Stimulated activated CD8-positive, alpha-beta memory T cell treated with anti-CD3 and anti-CD28 coated beads, Interleukin-7, amount 100 ng/mL, for 4 hours (primary cell): ENCODE measurements around the gene CFAP99.

Experiments used
- DNase-seq, 2 donors: peaks; one replicate each; pipeline ENCODE4 v3.0.0-alpha.2; 2020; ENCODE audit warnings: low read depth in 2 of 2

The CFAP99 gene

DNA sequence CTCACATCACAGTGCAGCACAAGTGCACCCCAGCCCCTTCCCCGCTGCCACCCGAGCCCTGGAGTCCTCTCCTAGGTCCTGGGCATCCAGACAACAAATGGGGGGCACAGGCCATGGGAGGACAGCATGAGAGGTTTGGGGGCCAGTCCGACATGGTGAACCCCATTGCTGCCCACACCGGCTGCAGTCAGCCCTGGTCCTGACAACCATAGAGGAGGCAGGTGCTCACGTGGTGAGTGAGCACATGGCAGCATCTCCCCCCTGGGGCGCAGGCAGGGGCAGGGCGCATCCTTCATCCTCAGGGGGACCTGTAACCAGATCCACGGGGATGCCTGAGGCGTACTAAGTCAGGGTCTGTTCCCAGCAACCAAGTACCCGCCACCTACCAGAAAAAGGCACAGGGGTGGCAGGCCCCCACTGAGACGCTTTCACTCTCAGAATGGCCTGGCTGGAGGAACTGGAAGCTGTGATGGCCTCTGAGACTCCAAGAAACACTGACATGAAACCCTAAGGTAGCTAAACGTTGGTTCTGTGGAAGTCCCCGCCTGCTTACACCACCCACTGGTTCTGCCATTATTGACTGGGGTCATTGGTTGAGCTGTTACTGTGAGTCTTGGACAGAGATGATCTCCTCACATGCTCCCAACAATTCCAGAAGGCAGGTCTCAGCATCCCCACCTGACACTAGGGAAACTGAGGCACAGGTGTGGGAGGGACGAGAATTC lies 6.8 kb upstream of the CFAP99 start:
- no peak for DNase-seq

DNA sequence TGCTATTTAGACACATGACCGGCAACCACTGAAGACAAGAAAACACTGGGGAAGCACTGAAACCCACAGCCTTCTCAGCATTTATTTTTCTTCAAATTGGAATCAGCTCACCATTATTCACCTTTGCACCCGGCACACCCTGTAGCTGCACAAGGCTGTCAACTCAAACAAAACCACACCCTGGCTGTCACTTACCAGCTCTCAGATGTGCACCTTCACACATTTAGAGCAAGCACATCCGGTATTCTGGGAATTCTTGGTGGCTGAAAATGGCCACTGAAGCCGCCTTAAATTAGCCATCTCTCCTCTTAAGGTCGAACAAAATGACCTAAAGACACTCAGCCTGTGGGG lies 6.2 kb upstream of the CFAP99 start:
- peak; percentile 55 to 57 for DNase-seq

DNA sequence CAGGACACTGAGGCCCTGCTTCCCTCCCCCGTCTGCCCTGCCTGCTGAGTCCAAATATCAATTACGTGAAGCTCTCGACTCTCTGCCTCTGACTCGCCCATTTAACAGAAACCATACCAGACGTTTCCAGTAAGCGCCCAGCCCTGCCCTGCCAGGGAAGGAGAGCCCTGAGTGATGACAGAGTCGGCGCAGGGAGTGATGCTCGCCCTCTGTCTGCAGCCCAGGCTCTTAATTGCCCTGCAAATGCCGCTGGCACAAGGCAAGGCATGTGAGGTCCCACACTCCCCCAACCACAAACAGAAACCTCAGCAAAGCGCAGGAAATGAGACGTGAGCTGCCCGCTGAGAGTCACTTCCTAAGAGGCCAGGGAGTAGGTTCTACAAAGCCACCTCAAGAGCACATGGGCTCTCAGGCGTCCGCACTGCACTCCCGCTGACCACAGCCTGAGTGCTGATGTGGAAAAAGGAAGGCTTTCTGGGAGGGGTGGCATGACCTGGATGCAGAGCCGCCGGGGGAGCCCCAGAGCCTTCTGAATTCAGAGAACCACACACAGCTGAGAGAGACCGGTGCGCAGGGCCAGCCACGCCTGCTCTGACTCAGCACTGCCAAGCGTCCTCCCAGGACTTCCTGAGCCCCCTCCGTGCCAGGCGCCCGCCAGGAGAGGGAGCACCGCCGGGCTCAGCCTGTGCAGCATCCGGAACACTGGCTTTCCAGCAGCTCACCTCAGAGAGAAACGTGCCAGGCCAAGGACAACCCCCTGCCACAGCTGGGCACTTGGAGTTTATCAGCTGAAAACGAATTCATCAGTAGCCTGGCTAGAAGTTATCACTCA lies 5.7 kb upstream of the CFAP99 start:
- peak; percentile 82 for DNase-seq

DNA sequence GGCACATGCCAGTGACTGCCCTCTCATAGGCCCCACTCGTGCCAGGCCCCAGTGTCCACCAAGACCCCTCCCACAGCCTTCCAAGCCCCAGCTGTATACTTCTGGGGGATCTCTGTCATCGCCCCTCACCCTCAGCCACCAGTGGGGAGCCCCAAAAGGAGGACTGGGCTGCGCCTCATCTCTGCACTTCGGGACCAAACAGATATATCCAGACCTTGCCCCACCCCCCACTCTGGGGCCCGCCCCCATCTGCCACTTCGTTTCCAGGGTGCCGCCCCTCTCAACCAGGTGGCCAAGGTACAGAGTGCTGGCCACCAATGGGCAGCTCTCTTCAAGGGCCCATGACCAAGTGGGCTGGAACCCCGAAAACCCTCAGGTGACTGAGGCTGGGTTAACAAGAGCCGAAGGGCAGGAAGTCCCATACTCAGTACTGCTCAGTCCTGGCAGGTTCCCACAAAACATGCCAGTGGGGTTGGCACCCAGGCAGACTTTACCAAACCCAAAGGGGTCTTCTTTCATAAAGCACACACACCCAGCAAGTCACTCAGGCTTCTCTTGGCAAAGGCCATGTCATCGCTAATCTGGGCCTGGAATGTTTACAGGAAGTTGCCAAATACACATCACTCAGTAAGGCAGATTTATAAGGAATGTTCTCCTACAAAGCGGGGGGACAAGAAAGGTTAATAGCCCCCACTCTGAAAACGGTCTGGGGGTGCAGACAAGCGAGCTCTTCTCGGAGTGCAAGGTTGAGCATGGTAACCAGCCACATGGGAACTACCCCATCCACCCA lies 4.7 kb upstream of the CFAP99 start:
- no peak for DNase-seq

DNA sequence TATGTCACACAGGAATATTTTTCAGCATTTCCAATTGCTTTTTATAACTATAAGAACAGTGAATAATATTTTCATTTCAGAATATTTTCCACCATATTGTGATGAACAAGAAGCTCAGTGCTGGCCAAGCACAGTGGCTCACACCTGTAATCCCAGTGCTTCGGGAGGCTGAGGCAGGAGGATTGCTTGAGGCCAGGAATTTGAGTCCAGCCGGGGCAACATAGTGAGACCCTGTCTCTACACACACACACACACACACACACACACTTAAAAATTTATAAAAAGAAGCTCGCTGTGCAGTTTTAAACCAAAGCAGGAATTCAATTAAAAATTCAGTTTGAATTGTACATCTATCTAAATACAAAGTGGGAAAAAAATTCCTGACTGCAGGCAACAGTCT lies 3.5 kb upstream of the CFAP99 start:
- DNase-seq, result no peak

DNA sequence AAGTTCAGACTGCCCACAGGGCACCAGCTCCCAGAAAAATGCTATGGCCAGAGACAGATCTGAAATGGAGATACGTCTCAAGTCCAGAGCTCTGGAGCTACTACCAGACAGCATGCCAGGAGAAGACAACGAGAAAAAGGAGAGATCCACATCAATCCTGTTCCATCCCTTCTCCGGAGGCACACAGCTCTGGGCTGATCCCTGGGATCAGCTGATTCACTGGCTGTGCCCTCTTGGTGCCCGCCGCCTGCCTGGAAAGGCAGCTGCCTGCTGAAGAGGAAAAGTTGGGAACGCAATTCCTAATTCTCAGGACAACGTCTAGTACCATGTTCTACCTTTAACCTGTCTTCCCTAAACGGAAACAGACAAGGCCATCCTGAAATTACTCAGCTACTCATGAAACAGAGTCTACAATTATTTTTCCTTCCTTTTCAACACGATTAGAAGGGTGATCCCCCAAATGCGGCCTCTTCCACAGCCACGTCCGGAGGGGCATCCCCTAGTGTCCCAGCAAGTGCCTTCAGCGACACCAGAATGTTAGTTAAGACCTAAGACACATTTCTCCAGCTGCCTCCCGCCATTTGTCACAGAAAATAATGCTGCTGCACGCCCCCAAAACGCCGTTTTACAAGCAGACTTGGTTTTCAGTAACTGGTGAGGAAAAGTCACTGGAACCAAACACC lies 2.7 kb upstream of the CFAP99 start:
- DNase-seq, result no peak

DNA sequence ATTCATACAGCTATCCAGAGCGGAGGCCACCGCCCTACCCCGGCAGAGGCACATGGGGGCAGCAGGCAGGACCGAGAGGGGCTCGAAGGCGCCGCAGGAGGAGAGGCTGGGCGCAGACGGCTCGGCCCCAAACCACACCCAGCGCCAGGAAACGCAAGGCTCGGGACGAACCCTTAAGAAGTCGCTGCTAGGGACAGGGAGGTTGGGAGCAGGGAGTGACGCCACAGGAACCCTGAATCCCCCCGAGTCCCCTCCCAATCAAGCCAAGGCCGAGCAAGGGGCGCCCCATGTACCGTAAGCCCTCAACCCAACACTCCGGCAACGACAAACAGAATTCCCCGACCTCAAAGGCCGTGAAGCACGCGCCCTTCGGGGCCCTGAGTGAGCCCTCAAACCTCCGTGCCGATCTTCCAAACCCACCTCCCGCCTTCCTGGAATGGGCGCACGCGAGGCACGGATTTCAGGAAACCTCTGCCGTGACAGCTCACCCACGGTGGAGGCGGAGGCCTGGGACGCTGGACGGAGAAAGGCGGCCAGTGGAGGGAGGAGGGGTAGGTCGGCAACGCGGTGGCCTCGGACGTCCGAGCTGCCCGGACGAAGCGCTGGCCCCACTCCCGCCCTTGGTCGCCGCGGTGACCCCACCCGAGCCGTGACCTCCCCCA lies 2.1 kb upstream of the CFAP99 start:
- no peak for DNase-seq

DNA sequence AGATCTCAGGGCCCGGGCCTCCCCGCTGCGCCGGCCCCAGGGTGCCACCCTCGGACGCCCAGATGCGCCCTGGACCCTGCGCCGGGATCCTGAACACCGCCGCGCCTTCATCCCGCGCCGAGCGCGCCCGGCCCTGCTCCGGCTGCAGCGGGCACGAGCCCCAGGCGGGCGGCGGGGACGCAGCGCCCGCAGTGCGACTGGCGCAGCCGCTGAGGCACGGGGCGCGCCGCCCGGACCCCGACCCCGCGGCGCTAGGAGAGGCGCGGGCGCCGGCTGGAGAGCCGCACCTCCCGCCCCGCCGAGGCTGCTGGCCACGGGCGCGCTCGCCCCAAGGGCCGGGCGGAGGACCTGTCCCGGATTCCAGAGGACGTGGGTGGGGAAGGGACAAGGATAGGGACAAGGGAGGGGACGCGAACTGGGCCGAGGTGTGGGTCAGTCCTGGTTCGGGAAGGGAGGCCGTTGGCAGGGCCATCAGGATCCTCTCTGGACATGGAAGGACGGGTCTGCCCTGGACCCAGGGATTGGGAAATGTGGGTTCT lies 1.5 kb upstream of the CFAP99 start:
- no peak for DNase-seq

DNA sequence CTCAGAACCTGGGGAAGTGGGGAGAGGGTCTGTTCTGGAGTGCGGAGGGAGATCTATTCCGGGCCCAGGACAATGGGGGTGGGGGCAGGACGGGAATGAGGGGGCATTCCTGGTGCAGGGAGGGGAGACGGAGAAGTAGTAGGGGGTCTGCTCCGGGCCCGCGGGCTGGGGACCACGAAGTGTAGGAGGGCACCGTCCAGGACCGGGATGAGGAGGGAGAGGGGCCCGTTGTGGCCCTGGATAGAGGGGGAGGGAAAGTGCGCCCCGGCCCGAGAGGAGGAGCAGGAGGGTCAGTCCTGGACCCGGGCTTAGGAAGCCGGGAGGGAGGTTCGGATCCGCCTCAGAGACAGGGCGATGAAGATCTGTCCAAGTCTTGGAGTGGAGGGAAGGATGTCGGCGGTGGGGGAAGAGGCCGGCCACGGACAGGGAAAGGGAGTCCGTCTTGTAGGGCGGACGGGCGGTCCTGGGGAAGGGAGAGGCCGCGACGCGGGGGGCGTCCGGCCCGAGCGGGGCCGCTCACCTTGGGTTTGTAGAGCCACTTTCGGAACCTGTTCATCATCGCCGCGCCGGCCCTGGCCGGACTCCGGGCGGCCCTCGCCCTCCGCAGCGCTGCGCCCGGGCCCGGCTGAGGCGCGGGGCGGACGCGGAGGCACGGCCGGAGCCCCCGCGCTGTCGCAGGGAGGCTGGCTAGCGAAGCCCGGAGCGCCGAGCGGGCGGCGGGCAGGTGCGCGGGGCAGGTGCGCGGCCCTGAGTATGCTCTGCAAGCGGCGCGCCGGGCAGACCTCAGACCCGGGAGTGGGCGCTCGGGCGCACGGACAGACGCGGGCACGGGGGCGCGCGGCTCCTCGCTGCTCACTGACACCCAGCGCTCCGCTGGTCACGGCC lies 748 bp upstream of the CFAP99 start, which contains the start of gene ZFYVE28:
ZFYVE28 (minus strand) TSS at position 881 of the 885 bp plus-strand sequence; CDS start at position 559, 322 bp downstream.
- no peak for DNase-seq

DNA sequence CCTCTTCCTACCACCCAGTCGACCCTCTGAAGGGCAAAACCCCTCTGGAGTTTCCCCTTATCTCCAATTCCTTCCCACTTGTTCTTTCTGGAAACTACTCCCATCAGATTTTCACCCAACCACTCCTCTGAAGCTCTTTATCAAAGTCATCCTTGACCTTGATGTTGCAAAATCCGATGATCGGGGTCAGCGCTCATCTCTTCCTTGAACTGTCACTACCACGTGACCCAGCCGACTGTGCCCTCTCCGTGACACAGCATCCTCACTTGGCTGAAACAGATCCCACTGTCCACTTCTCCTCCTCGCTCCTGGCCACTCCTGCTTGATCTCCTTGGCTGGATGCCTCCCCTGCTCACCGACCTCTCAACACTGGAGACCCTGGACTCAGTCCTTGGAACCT lies 1.1 kb downstream of the CFAP99 start:
- no peak for DNase-seq

DNA sequence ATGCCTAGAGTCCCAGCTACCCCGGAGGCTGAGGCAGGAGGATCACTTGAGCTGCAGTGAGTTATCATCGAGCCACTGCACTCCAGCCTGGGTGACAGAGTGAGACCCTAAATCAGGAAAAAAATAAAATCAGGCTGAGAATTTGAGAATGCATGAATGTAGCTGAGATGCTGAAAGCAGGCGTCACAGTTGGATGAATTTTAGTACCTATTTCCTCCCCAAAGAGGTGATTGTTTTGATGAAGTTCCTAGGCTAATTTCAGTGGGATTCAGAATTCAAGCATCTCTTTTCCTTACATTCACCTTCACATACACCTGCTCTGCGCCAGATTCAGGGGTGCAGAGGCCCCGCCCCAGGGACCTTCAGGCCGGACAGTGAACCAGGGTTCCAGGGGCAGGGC lies 3.2 kb downstream of the CFAP99 start:
- no peak for DNase-seq

DNA sequence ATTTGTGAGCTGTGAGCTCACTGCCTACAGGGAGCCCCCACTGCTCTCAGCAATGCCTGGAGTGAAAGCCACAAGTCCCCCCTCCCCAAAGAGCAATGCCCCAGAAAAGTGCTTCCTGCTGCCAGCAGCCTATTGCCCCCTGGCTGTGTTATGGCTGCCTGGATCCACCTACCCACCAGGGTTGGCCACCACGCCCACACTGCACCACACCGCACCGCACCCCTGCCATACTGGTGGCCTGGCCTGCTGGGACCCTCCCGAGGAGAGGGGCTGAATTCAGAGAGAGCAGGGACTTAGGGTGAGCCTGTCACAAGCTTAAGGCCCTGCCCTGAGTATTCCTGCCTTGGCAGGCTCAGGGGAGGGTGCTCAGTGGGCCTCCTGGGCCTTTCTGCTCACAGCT lies 4.3 kb downstream of the CFAP99 start:
- DNase-seq, result no peak

DNA sequence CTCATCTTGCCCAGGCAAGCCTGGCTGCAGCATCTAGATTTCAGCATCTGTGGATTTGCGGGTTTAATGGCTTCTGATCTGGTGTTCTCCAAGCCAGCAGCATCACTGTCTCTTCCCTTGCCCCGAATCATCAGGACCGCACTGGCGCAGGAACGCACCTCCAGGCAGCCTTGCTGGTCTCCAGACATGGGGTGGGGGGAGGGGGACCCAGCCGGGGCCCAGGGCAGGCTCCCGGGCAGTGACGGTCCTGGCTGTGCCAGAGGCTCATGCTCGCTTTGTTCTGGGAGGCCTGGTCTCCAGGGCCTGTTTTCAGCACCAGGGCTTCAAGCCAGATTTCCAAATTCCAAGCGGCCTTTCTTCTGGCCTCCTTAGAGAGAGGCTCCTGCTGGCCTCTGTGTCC lies 4.9 kb downstream of the CFAP99 start:
- no peak for DNase-seq

DNA sequence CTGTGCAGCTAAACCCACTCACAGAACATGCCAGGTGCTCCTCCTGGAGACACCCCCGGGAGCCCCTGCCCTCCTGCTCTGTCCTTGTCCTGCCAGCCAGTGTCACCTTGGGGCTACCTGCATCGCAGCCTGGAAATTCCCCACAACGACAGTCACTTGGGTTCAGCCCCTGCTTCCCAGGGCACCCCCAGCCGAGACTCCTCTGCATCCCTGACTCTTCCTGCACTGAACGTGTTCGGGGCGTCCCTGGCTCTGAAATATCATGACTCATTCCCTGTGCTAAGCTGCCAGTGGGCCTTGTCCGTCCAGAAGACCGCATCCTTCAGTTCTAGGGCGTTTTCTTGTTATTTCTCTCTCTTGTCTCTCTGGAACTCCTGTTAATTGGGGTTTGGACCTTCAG lies 5.8 kb downstream of the CFAP99 start:
- no peak for DNase-seq

DNA sequence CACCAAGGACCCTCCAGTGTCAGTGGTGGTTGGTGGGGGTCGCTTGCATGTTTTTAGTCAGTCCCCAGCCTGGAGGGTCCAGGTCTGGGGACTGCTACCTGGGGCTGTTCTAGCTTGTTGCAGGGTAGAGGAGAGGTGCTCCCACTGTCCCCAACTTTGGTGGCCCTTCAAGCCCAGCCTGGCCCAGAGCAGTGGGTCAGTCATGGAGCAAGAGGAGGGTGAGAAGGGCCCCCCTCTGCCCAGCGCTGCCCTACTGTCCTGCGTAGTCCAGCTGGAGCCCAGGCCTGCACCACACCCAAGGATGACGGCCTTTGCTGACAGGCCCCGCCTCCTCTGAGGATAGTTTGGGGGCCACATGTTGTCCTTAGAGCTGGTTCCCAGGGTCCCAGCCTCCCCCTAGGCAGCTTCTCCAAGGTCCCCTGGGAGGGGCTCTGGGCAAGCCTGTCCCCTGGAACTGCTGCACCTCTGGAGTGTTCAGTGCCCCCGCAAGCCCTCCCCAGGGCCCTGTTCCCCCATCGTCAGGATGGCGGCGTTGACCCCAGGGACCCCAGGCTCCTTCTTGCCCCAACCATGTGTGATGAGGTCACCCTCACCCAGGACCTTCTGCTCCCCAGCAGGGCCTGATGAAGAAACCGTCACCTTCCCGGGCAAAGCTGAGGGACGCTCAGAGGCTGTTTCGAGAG lies 6.8 kb downstream of the CFAP99 start:
- no peak for DNase-seq

DNA sequence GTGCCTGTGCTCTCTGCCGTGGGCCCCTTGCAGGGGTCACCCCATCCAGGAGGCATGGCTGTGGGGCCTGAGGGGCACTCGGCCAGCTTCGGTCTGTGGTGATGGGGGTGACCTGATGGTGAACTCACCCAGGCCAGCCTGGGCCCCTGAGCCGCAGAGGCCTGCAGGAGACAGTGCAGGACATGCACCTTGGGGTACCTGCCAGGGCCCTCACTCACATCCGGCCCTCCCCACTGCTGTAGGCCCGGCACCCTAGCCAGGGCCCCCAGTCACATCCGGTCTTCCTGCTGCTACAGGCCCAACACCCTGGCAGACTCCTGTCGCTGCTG lies 7.3 kb downstream of the CFAP99 start:
- no peak for DNase-seq

DNA sequence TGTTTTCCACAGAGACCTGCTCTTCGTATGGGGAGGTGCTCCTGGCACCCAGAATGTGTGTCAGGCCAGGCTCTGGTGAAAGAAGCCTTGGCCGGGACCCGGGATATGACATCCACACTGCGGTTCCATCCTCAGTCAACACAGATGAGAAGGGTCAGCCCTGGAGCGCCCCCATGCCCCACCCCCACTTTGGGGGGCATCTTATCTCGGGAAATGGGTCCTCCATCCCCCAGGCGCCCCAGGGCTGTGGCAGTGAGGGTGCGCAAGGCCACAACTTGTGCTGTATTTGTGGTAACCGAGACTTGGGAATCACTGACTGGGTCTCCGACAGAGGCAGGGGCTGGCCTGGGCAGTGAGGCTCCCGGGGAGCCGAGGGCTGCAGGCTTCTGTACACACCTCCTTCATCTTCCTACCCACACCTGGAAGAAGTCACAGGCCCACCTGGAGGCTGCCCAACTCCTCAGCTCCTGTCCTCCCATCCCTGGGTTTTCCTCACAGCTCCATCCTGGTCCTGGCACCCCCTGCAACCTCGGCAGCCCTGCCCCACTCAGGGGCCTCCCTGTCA lies 8.0 kb downstream of the CFAP99 start:
- DNase-seq, result no peak

DNA sequence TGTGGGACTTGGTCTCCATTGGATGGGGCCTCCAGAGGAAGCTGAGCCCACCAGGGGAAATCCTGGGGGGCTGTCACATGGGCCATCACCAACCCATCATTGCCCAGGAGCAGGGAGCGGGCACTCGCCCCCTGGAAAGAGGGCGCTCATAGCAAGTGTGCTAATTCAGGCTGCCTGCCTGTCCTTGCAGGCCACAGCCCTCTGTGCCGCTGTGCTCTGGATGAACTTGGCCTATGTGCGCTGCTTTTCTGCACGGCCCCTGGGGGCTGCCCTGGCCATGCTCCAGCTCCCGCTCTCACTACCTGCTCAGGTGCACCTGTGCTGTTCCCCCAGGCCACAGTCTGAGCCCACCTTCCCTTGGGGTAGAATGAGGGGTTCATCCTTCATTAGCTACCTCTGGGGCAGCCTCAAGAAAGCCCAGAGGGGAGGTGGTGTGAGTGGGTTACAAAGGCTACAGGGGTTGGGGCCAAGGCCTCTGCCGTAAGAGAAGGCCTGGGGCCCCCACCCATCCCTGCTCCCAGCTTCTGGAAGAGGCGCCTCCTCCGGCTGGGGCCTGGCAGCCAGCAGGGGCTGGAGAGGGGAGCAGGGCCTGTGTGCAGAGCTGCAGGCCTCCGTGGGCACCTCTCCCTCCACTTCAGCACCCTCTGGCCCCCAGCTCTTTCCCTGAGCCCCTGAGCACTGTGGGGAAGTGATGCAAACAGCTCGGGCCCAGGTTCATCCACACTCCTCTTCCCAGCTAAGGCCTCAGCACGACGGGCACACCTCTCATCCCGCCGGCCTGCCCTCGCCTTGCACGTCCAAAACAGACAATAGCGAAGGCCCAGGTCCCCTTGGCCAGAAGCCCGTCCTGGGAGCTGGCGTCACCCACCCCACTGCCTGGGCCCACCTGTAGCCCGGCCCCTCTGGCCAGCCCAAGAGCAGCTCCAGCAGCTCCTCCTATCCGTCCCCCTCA lies 8.9 kb downstream of the CFAP99 start:
- DNase-seq, result no peak
